Measurements from ENCODE around the gene WWC1.
"Not testable (repeated sequence)": the region's sequence is repeated elsewhere in the genome, so short reads cannot be mapped to it uniquely, and the experiment has no call there.

The WWC1 gene

GRCh38 chr5:168339109-168339771, 47.8 kb downstream of the WWC1 start:
- DNase-seq, result no peak

GRCh38 chr5:168339772-168340140, 48.3 kb downstream of the WWC1 start:
- not testable (repeated sequence) for DNase-seq

GRCh38 chr5:168340487-168340886, 49.0 kb downstream of the WWC1 start:
- DNase-seq, result no peak

GRCh38 chr5:168341178-168341577, 49.7 kb downstream of the WWC1 start:
- DNase-seq, result no peak

DNA sequence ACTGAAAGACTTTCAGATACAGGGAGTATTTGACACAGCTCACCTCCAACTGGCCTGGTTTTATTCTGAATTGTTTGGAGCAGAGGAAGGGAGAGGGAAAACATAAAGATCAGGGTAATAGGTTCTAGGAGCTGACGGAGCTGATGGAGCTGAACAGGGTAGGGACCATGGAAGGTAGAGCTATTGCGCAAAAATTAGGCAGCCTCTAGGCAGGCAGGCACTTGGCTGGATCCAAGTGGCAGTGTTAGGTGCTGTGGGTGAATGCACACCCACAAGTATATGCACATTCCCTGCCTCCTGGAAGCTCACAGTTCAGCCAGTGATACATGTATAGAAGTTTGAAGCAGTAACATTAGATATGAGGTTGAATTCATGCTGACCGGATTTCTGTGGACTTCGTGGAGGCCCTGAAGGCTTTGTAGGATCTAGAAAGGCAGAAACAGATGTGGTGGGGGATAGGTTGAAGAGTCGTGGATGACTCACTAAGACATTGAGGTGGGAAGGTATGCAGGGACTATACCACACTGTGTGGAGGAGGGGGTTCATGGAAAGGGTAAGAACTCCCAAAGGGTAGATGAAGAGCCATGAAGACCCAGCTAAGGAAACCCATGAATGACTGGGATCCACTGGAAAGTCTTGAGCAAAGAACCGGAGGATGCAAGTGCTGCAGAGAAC, 50.8 kb downstream of the WWC1 start:
- no peak for DNase-seq

DNA sequence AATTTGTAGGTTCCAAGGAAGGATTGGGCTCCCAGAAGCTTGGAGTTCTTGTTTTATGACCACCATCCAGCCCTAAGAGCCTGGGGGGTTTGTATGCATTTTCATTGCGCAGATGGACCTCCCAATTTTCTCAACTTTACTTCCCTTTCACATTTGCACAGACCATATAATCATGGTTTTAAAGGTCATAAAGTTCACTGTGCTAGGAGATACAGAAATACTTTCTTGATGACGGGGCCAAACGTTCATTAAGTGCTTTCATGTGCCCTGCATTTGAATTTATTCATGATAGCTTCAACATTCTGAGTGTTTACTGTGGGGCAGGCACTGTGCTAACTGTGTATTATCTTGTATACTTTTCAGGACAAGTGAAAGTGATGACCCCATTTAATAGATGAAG, 51.5 kb downstream of the WWC1 start:
- no peak for DNase-seq

- no peak for DNase-seq
Observed at GRCh38 chr5:168346417-168346816, 55.0 kb downstream of the WWC1 start.

- no peak for DNase-seq
Observed at GRCh38 chr5:168347368-168348083, 56.1 kb downstream of the WWC1 start.

GRCh38 chr5:168348084-168348414, 56.6 kb downstream of the WWC1 start:
- no peak for DNase-seq

DNA sequence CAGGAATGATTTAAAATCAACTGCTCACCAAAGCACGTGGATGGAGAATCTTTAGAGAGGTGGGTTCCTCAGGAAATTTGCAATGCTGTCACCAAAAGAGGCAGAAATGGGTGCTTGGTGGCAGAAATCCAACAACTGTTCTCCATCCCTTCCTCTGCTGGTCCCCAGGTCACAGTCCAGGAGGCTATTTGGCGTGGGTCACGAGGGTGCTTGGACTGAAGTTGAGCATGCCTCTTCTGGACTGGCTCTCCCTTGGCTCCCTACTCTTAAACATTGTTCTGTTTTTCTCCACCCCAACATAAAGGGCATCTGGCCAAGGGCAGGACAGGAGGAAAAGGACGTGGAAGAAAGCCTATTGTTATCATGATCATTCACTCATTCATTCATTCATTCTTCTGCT, 58.9 kb downstream of the WWC1 start:
- no peak for DNase-seq

DNA sequence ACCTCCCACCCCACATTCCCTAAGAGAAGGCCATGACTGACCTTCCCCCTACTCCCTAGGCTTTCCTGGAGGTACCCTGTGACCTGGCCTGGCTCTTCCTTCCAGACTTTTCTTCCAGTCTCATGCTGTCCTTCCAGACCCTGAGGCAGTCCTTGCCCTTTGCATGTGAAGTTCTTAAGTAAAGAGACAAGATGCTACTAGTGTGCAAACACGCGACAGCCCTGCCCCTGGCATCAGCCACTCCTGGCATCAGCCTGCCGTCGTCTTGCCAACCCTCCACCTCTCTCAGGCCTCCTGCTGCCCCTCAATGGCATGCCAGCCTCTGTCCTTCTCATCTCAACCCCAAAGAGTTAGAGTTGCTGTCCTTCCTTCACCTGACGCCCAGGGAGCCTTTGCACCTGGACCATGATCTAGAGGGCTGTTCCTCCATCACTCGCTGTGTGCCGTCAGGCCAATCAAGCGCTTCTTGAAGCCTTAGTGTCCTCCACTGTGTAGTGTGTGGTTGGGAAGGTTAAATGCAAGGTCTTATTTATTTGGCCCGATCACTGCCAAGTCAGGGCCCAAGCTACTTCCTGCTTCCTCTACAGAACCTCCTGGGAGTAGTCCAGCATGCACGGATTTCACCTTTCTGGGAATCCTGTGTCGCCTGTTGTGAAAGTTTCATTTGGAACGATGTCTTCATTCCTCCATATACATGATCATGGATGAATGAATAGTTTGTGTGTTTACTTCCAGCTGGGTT, 61.9 kb downstream of the WWC1 start:
- no peak for DNase-seq

GRCh38 chr5:168354397-168354796, 63.0 kb downstream of the WWC1 start:
- DNase-seq, result no peak

GRCh38 chr5:168356171-168356570, 64.7 kb downstream of the WWC1 start:
- no peak for DNase-seq

DNA sequence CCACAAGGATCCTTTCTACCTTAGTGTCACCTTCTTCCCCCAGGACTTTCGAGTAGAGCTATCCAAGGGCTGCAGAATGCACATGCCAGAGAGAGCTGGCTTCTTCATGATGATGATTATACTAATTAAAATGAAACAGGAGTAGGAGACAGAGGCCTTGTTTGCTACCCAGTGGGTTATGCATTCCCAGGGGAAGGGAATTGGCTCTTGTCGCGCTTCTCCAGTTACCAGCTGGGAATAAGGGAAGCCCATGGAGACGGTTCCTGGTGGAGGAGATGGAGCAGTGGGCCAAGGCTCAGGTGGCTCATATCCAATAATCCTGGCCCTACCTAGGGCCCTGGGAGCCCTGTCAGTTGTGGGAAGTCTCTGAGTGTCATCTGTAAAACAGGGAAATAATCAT, 65.1 kb downstream of the WWC1 start:
- DNase-seq, result no peak

DNA sequence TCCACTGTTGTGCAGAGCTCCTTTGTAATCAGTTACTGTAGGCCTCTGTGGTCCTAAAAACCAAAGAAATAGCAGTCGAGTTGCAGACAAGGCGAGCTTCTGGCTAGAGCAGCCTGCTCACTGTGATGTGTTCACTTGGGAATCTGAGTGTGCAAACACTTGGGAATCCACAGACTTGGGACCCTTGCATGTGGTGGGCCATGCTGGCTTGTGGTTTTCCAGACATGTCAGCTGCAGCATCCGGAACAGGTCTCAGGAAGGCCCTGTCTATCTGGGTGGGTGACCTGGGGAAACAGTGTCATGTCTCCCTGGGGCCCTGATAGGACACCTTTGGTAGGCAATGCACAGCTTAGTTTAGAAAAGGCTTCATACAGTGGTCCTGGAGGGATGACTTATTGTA, 66.4 kb downstream of the WWC1 start:
- no peak for DNase-seq

- no peak for DNase-seq
Observed at GRCh38 chr5:168359820-168360460, 68.5 kb downstream of the WWC1 start.

DNA sequence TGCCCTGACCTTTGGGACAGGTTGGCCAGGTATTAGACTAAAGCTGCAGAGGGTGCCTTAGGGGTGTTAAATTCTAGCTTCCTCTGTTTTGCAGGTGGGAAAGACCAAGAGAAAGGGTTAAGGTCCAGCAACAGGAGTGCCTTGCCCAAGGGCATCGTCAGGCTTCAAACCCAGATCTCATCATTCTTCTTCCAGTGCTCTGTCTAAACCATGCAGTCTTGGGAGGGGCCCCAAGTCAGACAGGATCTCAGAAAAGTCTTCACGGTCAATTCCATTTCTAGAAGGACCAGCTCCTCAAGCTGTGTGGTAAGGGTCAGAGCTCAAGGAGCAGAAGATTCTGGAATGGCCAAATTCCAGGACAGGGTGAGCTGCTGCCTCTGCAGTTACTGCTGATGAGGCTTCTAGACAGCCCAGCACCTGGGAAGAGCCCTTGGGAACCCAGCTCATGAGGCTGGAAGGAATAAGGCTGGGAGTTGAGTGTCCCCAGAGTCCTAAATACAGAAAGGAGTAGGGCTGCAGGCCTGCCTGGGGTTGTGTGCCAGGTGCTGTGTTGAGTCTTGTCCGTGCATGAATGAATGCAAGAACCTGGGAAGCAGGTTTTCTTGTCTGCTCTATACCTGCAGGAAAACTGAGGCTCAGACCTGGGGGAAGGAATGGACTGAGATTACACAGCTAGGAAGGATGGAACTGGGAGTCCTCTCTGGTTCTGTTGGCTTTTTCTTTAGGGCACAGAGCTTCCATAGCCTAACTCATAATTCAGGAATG, 69.3 kb downstream of the WWC1 start:
- no peak for DNase-seq

DNA sequence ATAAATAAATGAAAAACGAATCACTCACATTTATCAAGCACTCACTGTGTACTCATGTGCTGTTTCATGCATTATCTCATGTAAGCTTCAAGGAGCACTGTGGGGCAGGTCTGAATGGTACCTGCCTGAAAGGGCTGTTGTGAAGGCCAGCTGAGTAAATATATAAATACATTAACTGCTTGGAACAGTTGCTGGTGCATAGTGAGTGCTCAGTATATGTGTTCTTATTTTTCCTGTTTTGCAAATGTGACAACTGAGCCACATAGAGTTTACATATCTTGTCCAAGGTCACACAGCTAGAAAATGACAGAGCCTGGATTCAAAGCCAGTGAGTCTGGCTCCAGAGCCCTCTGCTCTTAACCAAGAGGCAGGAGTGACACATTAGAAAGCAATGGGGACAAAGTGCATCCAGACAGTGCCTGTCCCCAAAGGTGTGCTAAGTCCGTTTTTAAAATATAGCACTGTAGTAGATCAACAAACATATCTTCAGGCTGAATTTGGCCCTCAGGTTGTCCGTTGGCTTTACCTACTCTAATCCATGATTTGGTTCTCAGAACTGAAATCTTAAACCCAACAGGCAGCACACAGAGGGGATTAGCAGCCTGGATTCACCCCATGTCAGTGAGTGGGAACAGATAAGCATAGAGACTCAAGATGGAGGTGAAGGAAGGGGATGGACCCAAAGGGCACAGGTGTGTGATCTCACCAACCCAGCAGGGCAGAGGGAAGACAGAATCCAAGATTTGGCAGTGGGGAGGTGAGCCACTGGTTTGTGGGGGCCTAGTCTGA, 70.8 kb downstream of the WWC1 start:
- DNase-seq, result no peak

- no peak for DNase-seq
Observed at GRCh38 chr5:168364151-168364661, 72.8 kb downstream of the WWC1 start.

DNA sequence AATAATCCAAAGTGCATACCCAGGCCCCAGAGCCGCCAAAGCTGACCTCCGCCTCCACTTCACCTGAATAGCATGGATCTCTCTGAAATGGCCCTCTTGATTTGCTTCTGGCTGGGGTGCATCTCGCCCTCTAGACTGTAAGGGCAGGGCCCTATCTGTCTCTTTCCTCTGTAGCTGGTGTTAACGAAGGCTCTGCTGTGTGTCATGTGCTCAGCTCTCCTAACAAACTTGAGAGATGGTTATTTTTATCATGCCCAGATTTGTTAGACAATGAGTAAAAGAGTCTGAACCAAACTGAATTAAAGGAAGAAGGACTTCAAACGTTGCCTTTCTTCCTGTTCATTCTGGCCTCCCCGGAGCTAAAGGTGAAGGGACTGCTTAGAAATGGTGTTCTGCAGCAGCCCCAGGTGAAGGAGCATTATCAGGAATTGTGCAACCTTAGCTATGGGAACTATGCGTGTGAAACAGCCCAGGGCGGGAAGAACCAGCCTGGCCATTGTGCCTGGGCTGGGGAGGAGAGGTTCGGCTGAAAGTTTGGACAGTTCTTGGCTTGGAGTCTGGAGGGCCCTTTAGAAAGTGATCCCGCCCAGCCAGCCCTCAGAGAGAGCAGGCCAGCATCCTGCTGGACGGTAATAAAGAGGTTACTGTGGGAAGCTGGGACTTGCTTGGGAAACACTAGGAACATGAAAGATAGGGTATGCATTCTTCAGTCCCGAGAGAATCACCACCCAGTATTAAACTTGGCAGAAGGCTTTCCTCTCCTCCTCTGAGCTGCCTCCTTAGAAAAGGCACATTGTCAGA, 73.5 kb downstream of the WWC1 start:
- DNase-seq, result no peak

All from SW 1271 (cell line).